Neutrophil (primary cell): ENCODE measurements around the gene OR10H4.

Experiments used
- H3K27ac ChIP-seq: fragments of 200-600 bp; sonication (generic); 2 replicates; pipeline ENCODE4 v1.5.1; 2016; ENCODE audit warnings: mild to moderate bottlenecking, moderate library complexity
- H3K27me3 ChIP-seq: fragments of 200-600 bp; sonication (generic); 2 replicates; pipeline ENCODE4 v1.6.0; 2016; ENCODE audit warnings: mild to moderate bottlenecking
- H3K36me3 ChIP-seq: fragments of 200-600 bp; sonication (generic); 2 replicates; pipeline ENCODE4 v1.5.1; 2017
- H3K4me1 ChIP-seq, 2 experiments: fragments of 200-600 bp in 1 of 2; sonication (generic) in 1 of 2; 1 replicate in 1 of 2; 2 replicates in 1 of 2; pipeline versions ENCODE4 v1.5.1 to v1.6.1; 2013 to 2016; ENCODE audit warnings: low read depth in 1 of 2, low read length in 1 of 2, mild to moderate bottlenecking in 1 of 2, moderate library complexity in 1 of 2; ENCODE audit not compliant: control insufficient read depth in 1 of 2, insufficient read depth in 1 of 2
- H3K4me3 ChIP-seq, 2 experiments: fragments of 200-600 bp in 1 of 2; sonication (generic) in 1 of 2; 1 replicate in 1 of 2; 2 replicates in 1 of 2; pipeline ENCODE4 v1.5.1; 2013 to 2016; ENCODE audit warnings: low read depth in 1 of 2, low read length in 1 of 2, mild to moderate bottlenecking in 1 of 2, moderate library complexity in 1 of 2
- H3K9me3 ChIP-seq: fragments of 200-600 bp; sonication (generic); 2 replicates; pipeline ENCODE4 v1.5.1; 2016
- CTCF ChIP-seq: fragments of 200-600 bp; sonication (generic); IDR thresholded peaks from 2 replicates; pipeline ENCODE4 v1.5.1; 2016; ENCODE audit warnings: antibody characterized with exemption

OR10H4 gene

GRCh38 chr19:15911599-15912235 lies 37.1 kb upstream of the OR10H4 start:
- Histone ChIP-seq H3K27ac (no peak overlapping the region), H3K4me1 (peaks cover 12 to 13% of the 10 kb centered on the region in 2 experiments), H3K36me3 (no peaks in the 10 kb centered on the region), H3K4me3 (peak overlapping the region in 1 of 2 experiments; percentile 38), H3K27me3 (peaks cover 6% of the 10 kb centered on the region), H3K9me3 (no peaks in the 10 kb centered on the region)
- TF ChIP-seq CTCF, result no peak

- no peak for TF ChIP-seq CTCF
- H3K4me1 ChIP-seq, result peaks cover 12 to 13% of the 10 kb centered on the region in 2 experiments
- no peaks in the 10 kb centered on the region for H3K9me3 ChIP-seq
- H3K27ac ChIP-seq, result no peak overlapping the region
- no peak overlapping the region for H3K4me3 ChIP-seq
- H3K36me3 ChIP-seq, result no peaks in the 10 kb centered on the region
- peaks cover 6% of the 10 kb centered on the region for H3K27me3 ChIP-seq
Measured at GRCh38 chr19:15913384-15913783, 35.4 kb upstream of the OR10H4 start.

GRCh38 chr19:15913830-15914229 lies 35.0 kb upstream of the OR10H4 start:
- H3K4me3 ChIP-seq, result no peak overlapping the region
- H3K4me1 ChIP-seq, result peaks cover 12 to 13% of the 10 kb centered on the region in 2 experiments
- H3K27ac ChIP-seq, result no peak overlapping the region
- H3K27me3 ChIP-seq, result peaks cover 6% of the 10 kb centered on the region
- no peaks in the 10 kb centered on the region for H3K36me3 ChIP-seq
- H3K9me3 ChIP-seq, result no peaks in the 10 kb centered on the region
- TF ChIP-seq CTCF, result no peak

GRCh38 chr19:15915109-15915508 lies 33.7 kb upstream of the OR10H4 start:
- H3K27me3 ChIP-seq, result peaks cover 6% of the 10 kb centered on the region
- no peaks in the 10 kb centered on the region for H3K36me3 ChIP-seq
- H3K27ac ChIP-seq, result no peak overlapping the region
- peaks cover 12 to 13% of the 10 kb centered on the region in 2 experiments for H3K4me1 ChIP-seq
- H3K9me3 ChIP-seq, result no peaks in the 10 kb centered on the region
- no peak for TF ChIP-seq CTCF
- H3K4me3 ChIP-seq, result no peak overlapping the region

GRCh38 chr19:15919243-15919642 lies 29.6 kb upstream of the OR10H4 start:
- TF ChIP-seq CTCF, result no peak

More at GRCh38 chr19:15919243-15919642, 29.6 kb upstream of the OR10H4 start:
- no peaks in the 10 kb centered on the region for H3K36me3 ChIP-seq
- H3K27ac ChIP-seq, result no peak overlapping the region
- H3K27me3 ChIP-seq, result peaks cover 6% of the 10 kb centered on the region
- H3K9me3 ChIP-seq, result no peaks in the 10 kb centered on the region
- H3K4me1 ChIP-seq, result no peaks in the 10 kb centered on the region
- H3K4me3 ChIP-seq, result no peak overlapping the region
